Hepatocyte (in vitro differentiated cells): ENCODE measurements around the gene DGKI.

ENCODE experiments used
- CTCF ChIP-seq: fragments of 200-600 bp; sonication (generic); IDR thresholded peaks from 2 replicates; pipeline ENCODE4 v1.5.1; 2016; ENCODE audit warnings: antibody characterized with exemption, mild to moderate bottlenecking; ENCODE audit not compliant: poor library complexity
- EZH2 ChIP-seq: fragments of 200-600 bp; sonication (generic); IDR thresholded peaks from 2 replicates; pipeline ENCODE4 v1.6.1; 2016; ENCODE audit warnings: antibody characterized with exemption, mild to moderate bottlenecking, borderline replicate concordance
- EZH2phosphoT487 ChIP-seq: fragments of 200-600 bp; sonication (generic); IDR thresholded peaks from one replicate; pipeline ENCODE4 v1.6.1; 2018; ENCODE audit warnings: antibody characterized with exemption, mild to moderate bottlenecking, low read depth, moderate library complexity; ENCODE audit not compliant: unreplicated experiment, severe bottlenecking

GRCh38 chr7:137579913-137580640 lies 266.7 kb downstream of the DGKI start:
- TF ChIP-seq CTCF (no peak), EZH2 (no peak), EZH2phosphoT487 (no peak)
